RWPE1 (cell line): ENCODE results near the gene RXRB.

ENCODE experiments used
- CTCF ChIA-PET: fragments of 350-600 bp; sonication (Branson Sonifier 250); formaldehyde crosslinking; extraction: SDS; loops from one replicate; lab custom pipeline; 2021; lab: Yijun Ruan, JAX
- POLR2A ChIA-PET: fragments of 400-600 bp; formaldehyde crosslinking; extraction: SDS; loops from one replicate; lab custom pipeline; 2020; ENCODE audit warnings: antibody characterized with exemption; ENCODE audit not compliant: low non-redundant PET; lab: Yijun Ruan, JAX
- DNase-seq: peaks from one replicate; pipeline ENCODE4 v3.0.0; 2012; ENCODE audit warnings: low spot score
- H3K27ac ChIP-seq: fragments of 450-650 bp; 2 replicates; pipeline ENCODE4 v1.5.1; 2017
- TF ChIP-seq, protein P1 (sequence below): fragments of 450-650 bp; conservative IDR thresholded peaks from 2 replicates; pipeline ENCODE4 v1.5.1; 2017; ENCODE audit warnings: low read depth, mild to moderate bottlenecking

The RXRB gene

DNA sequence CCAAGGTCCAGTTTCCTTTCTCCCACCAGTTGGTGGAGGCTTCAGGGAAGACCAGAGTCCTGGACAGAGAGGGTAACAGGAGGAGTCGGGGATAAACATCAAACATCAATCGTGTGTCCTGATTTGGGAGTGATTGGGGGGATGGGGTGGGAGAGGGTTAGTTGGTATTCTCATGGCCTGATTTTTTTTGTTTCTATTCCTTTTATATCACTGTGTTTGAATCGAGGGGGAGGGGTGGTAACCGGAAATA, 3.6 kb upstream of the RXRB start:
- TF ChIP-seq, protein P1, sequence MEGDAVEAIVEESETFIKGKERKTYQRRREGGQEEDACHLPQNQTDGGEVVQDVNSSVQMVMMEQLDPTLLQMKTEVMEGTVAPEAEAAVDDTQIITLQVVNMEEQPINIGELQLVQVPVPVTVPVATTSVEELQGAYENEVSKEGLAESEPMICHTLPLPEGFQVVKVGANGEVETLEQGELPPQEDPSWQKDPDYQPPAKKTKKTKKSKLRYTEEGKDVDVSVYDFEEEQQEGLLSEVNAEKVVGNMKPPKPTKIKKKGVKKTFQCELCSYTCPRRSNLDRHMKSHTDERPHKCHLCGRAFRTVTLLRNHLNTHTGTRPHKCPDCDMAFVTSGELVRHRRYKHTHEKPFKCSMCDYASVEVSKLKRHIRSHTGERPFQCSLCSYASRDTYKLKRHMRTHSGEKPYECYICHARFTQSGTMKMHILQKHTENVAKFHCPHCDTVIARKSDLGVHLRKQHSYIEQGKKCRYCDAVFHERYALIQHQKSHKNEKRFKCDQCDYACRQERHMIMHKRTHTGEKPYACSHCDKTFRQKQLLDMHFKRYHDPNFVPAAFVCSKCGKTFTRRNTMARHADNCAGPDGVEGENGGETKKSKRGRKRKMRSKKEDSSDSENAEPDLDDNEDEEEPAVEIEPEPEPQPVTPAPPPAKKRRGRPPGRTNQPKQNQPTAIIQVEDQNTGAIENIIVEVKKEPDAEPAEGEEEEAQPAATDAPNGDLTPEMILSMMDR: no peak
- ChIA-PET CTCF (interaction anchor here (1.3 kb wide), 1 partner anchor 44 kb away, joined by 3 read pairs; no protein-coding TSS in a partner anchor), POLR2A (interaction anchor here (1.0 kb wide), 1 partner anchor 9 kb away, joined by 6 read pairs; no protein-coding TSS in a partner anchor)
- DNase-seq: no peak
- peak overlapping the region; percentile 95 for H3K27ac ChIP-seq

DNA sequence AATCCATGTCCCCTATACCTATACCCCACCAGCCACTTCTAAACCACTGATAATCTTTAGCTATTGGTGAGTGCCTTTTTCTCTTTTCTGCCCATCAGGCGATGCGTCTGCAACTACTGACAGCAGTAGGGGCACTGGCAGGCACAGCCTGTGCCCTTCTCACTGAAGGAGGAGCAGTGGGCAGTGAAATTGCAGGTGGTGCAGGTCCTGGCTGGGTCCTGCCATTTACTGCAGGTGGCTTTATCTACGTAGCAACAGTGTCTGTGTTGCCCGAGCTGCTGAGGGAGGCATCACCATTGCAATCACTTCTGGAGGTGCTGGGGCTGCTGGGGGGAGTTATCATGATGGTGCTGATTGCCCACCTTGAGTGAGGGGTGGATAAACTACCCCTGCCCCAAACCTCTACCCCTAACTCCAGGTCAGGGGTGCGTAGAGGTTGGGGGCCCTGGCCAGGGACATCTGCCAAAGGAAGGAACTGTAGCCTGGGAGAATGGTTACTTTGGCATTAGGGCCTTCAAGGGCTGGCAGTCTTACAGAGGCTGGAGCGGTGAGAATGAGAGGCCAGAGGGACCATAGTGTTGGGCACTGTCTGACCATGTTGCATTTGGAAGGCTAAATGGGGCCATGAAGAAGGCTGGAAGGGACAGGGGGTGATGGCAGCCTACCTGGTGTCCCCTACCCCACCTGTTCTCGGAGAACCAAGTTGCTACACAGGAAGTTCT, 3.1 kb upstream of the RXRB start:
- no peak for DNase-seq
- POLR2A ChIA-PET: no interaction called here
- H3K27ac ChIP-seq: peak overlapping the region; percentile 95
- CTCF ChIA-PET: no interaction called here
- TF ChIP-seq, protein P1: no peak

DNA sequence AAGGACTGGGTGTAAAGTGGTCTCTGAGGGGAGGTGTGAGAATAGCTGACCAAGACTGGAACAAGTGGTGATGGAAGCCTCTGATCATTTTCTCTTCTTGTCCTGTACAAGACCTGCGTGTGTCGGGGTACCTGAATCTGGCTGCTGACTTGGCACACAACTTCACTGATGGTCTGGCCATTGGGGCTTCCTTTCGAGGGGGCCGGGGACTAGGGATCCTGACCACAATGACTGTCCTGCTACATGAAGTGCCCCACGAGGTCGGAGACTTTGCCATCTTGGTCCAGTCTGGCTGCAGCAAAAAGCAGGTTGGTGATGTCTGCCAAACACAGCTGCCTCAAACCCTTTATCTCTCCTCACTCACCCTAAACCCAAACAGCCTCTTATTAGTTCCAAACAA, 2.3 kb upstream of the RXRB start:
- ChIA-PET CTCF (interaction anchor here (0.8 kb wide), 1 partner anchor 42 kb away, joined by 5 read pairs; no protein-coding TSS in a partner anchor), POLR2A (interaction anchor here (0.6 kb wide), 1 partner anchor 18 kb away, joined by 3 read pairs; no protein-coding TSS in a partner anchor)
- H3K27ac ChIP-seq: peak overlapping the region; percentile 37; the same call in 1 of the 2 replicates
- no peak for DNase-seq
- TF ChIP-seq, protein P1: no peak

DNA sequence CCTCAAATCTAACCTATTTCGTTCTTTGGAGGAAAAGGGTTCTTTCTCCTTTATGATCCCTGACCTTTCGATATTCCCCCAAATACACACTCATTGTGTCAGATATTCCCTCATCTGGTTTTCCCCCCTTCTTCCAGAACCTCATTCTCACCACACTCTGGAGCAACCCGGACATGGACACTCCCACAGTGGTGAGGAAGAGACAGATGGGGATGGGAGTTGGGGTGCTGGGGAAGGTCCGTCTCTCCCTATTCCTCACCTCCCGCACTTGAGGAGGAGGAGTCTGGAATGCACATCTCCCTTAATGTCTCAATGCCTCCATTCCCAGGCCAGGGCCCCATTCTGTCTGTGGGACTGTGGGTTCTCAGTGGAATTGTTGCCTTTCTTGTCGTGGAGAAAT, 1.5 kb upstream of the RXRB start:
- no peak for DNase-seq
- H3K27ac ChIP-seq: 0 out of 2 replicates have a peak overlapping the region, but pooled peaks have one; percentile 94
- CTCF ChIA-PET: interaction anchor here (0.8 kb wide), 1 partner anchor 41 kb away, joined by 5 read pairs; no protein-coding TSS in a partner anchor
- TF ChIP-seq, protein P1: no peak
- POLR2A ChIA-PET: no interaction called here

DNA sequence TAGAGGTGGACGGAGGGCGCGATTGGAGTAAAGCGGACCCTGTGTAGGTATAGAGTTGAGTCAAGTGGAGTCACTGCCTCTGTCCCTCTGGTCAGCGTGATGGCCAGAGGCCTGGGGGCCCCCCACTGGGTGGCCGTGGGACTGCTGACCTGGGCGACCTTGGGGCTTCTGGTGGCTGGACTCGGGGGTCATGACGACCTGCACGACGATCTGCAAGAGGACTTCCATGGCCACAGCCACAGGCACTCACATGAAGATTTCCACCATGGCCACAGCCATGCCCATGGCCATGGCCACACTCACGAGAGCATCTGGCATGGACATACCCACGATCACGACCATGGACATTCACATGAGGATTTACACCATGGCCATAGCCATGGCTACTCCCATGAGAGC, 681 bp upstream of the RXRB start:
- ChIA-PET POLR2A (no interaction called here), CTCF (no interaction called here)
- TF ChIP-seq, protein P1: no peak
- H3K27ac ChIP-seq: peak overlapping the region; percentile 94
- DNase-seq: no peak

DNA sequence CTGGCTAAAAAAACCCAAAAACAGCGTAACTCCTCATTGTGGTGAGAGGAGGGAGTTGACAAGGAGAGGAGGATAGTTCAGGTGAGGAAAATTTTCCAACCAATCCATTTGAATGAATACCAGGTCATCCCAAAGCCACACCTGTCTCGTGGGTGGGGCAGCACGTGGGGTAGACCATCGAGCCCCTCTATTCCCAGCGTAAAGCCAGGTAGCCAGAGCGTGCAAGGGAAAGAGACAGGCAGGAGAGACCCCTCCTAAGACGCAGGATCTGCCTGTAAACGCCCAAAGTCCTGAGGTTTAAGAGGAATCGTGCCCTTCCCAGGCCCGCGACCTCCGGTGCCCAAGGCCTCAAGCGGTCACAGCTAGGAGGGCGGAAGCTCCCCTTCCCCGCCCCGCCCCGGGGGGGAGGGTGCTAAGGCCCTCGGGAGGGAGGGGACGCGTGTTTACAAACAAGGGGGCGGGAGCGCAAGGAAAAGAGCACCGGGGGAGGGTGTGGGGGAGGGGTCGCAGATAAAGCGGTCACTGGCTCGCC, 712 bp downstream of the RXRB start:
- H3K27ac ChIP-seq: peak overlapping the region; percentile 94
- TF ChIP-seq, protein P1: no peak
- DNase-seq: peak; percentile 80
- ChIA-PET POLR2A (interaction anchor here (0.7 kb wide), 1 partner anchor 78 kb away, joined by 3 read pairs; no protein-coding TSS in a partner anchor), CTCF (no interaction called here)
